Naive thymus-derived CD4-positive, alpha-beta T cell (primary cell): ENCODE measurements around the gene MED12L. TPM values are rescaled to one million over a fixed set of nuclear protein-coding genes. Genes with fewer than 3 reads are reported as not detected.

Experiments used
- ATAC-seq: fragments of 150-1000 bp; cut with Tn5 transposase; 2 replicates; pipeline ENCODE4 v1.10.0; 2021; ENCODE audit warnings: mild to moderate bottlenecking, moderate library complexity
- CTCF ChIA-PET: fragments of 350-600 bp; sonication (Branson Sonifier 250); formaldehyde crosslinking; loops from one replicate; lab custom pipeline; 2021; ENCODE audit warnings: antibody characterized with exemption; lab: Charles Lee
- POLR2A ChIA-PET: fragments of 350-600 bp; sonication (Branson Sonifier 250); formaldehyde crosslinking; loops from one replicate; lab custom pipeline; 2021; ENCODE audit warnings: antibody characterized with exemption, inconsistent platforms; lab: Charles Lee
- DNase-seq, 9 donors: peaks; one replicate each; pipeline versions ENCODE4 v3.0.0 to v3.0.0-alpha.2; 2020 to 2022; ENCODE audit warnings: mixed read lengths in 1 of 9
- H3K27ac ChIP-seq: one replicate; pipeline ENCODE4 v1.7.0; 2013; ENCODE audit warnings: mild to moderate bottlenecking, low read depth, low read length, moderate library complexity
- H3K27me3 ChIP-seq, 2 donors: one replicate each; pipeline ENCODE4 v1.7.0; 2013; ENCODE audit warnings: low read length in 2 of 2, mild to moderate bottlenecking in 2 of 2, moderate library complexity in 2 of 2; ENCODE audit not compliant: control insufficient read depth in 2 of 2, insufficient read depth in 2 of 2
- H3K36me3 ChIP-seq, 3 experiments: 1 replicate in 2 of 3; 2 replicates in 1 of 3; pipeline ENCODE4 v1.7.0; 2013; ENCODE audit warnings: low read length in 3 of 3, mild to moderate bottlenecking in 3 of 3, moderate library complexity in 1 of 3; ENCODE audit not compliant: insufficient read depth in 3 of 3, control insufficient read depth in 2 of 3
- H3K4me1 ChIP-seq, 2 donors: one replicate each; pipeline ENCODE4 v1.7.0; 2013; ENCODE audit warnings: low read length in 2 of 2, mild to moderate bottlenecking in 2 of 2, moderate library complexity in 1 of 2; ENCODE audit not compliant: control insufficient read depth in 2 of 2, insufficient read depth in 2 of 2
- H3K4me3 ChIP-seq: 2 replicates; pipeline ENCODE4 v1.7.0; 2013; ENCODE audit warnings: mild to moderate bottlenecking, low read length
- H3K9me3 ChIP-seq, 3 experiments: 1 replicate in 2 of 3; 2 replicates in 1 of 3; pipeline ENCODE4 v1.7.0; 2013; ENCODE audit warnings: low read length in 3 of 3; ENCODE audit not compliant: control insufficient read depth in 2 of 3
- H3K27ac Mint-ChIP-seq, 9 donors: one replicate each; pipeline ENCODE4 v1.8.0; 2020 to 2022; ENCODE audit warnings: mixed read lengths in 9 of 9, mild to moderate bottlenecking in 8 of 9, moderate library complexity in 5 of 9, inconsistent platforms in 2 of 9
- H3K27me3 Mint-ChIP-seq, 5 donors: one replicate each; pipeline ENCODE4 v1.8.0; 2021 to 2022; ENCODE audit warnings: mixed read lengths in 5 of 5, mild to moderate bottlenecking in 1 of 5
- H3K36me3 Mint-ChIP-seq, 5 donors: one replicate each; pipeline ENCODE4 v1.8.0; 2020 to 2022; ENCODE audit warnings: mixed read lengths in 5 of 5, mild to moderate bottlenecking in 3 of 5, inconsistent platforms in 1 of 5
- H3K4me1 Mint-ChIP-seq, 7 donors: one replicate each; pipeline ENCODE4 v1.8.0; 2020 to 2022; ENCODE audit warnings: mixed read lengths in 7 of 7, mild to moderate bottlenecking in 3 of 7, inconsistent platforms in 1 of 7
- H3K4me3 Mint-ChIP-seq, 10 donors: one replicate each; pipeline ENCODE4 v1.8.0; 2020 to 2022; ENCODE audit warnings: mild to moderate bottlenecking in 10 of 10, mixed read lengths in 10 of 10, moderate library complexity in 6 of 10, inconsistent platforms in 2 of 10
- H3K9me3 Mint-ChIP-seq, 11 donors: one replicate each; pipeline ENCODE4 v1.8.0; 2020 to 2022; ENCODE audit warnings: mixed read lengths in 11 of 11, mild to moderate bottlenecking in 4 of 11, inconsistent platforms in 1 of 11, moderate library complexity in 1 of 11
- intact Hi-C, 2 donors: fragments of 100-400 bp; cut with micrococcal nuclease; formaldehyde crosslinking; loops; one replicate each; pipeline ENCODE4 v1.15.1; 2023
- polyA plus RNA-seq, 2 donors: library from polyadenylated mRNA; unstranded; fragments of 300-500 nt; fragmentation: Illumina TruSeq; gene quantifications; one replicate each; pipeline ENCODE4 v1.2.3, GENCODE V29; 2021
- total RNA-seq, 6 experiments: library from RNA in 5 of 6; stranded (reverse) in 5 of 6; gene quantifications; 1 replicate in 5 of 6; 2 replicates in 1 of 6; pipeline ENCODE4 v1.2.3 and lab custom pipeline; 2021 to 2026

Gene MED12L
- total and polyA plus RNA-seq, 7 experiments from 2014 or later, result 0.32 to 4.9 (median 0.68) TPM; not detected in 2

DNA sequence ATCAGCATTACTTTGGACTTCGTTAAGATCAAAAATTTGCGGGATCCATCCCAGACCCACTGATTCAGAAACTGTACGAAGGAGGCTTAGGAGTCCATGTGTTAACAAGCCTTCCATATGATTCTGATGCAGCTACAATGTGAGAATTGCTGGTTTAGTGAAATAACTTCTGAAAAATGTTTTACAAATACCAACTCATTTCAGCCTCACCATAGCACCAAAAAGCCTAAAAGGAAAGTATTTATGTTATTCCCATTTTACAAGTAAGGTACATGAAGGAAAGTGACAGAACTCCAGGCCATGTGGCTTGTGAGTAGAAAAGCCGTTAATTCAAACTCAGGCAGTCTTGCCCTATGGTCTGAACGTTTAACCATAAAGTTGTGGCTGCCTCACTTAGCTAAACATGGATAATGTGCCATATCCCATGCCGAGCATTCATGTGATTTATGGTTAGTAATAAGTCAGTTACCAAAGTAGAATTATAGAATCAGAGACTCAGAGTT, 376.9 kb downstream of the MED12L start:
- Histone ChIP-seq H3K4me1 (no peaks in the 10 kb centered on the region), H3K27ac (no peak overlapping the region), H3K27me3 (no peaks in the 10 kb centered on the region), H3K4me3 (no peak overlapping the region), H3K9me3 (no peaks in the 10 kb centered on the region), H3K36me3 (no peaks in the 10 kb centered on the region)
- peaks cover 0 to 2% (median 0%) of the 10 kb centered on the region in 11 donors for H3K9me3 Mint-ChIP-seq
- ChIA-PET CTCF (interaction anchor here (0.6 to 1.1 kb wide), 2 partner anchors 21 to 1223 kb away, joined by 3 to 4 read pairs; no protein-coding TSS in a partner anchor), POLR2A (no interaction called here)
- intact Hi-C loops, result loop anchor here in 1 of 2 donors (10.0 kb wide), 1 partner anchor 1062 kb away; no protein-coding TSS in a partner anchor
- peaks cover 25 to 47% (median 46%) of the 10 kb centered on the region in 5 donors for H3K27me3 Mint-ChIP-seq
- H3K27ac Mint-ChIP-seq, result no peak overlapping the region
- ATAC-seq, result no peak
- no peaks in the 10 kb centered on the region for H3K36me3 Mint-ChIP-seq
- no peak overlapping the region for H3K4me3 Mint-ChIP-seq
- DNase-seq, result no peak
- H3K4me1 Mint-ChIP-seq, result peaks cover 0 to 8% (median 3%) of the 10 kb centered on the region in 7 donors

DNA sequence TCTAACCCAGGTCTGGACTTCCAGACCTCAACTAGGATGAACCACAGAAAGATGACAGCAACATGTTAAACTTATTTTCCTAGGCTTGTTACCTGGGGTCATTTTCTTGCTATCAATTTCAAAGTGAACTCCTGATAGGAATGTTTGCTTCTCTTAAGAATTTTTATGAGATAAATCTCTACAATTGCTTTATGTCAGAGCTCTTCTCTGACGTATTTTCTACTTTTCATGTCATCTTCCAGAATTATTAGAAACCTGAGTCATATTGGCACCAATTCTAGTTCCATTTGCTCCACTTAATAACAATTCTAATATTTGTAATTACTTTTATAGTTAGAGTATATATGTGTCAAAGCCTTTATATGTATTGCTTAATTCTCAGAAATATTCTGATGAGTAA, 377.5 kb downstream of the MED12L start:
- POLR2A ChIA-PET, result no interaction called here
- CTCF ChIA-PET, result interaction anchor here (0.6 kb wide), 1 partner anchor 1224 kb away, joined by 3 read pairs; no protein-coding TSS in a partner anchor
- intact Hi-C loops, result loop anchor here in 1 of 2 donors (10.0 kb wide), 1 partner anchor 1062 kb away; no protein-coding TSS in a partner anchor

DNA sequence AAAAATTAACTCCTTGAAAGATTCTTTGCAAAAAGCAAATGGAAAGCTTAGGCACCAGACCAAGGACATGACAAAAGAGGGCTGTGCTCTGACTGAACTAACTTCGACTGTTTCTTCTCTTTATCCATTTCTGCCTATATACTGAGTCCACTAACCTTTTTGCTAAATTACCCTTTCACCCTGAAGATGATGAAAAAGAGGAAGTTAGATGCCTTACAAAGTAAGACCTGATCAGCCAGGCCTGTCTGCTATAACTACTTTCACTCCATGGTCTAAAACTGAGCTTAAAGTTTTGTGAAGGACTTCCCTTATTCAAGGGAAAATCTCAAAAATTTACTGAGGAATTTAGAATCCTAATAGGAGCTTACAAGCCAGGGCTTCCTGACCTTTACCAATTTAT, 381.6 kb downstream of the MED12L start:
- Mint-ChIP-seq H3K27ac (no peak overlapping the region), H3K4me3 (no peak overlapping the region), H3K9me3 (peaks cover 0 to 1% (median 0%) of the 10 kb centered on the region in 11 donors), H3K4me1 (peaks cover 0 to under 1% (median 0%) of the 10 kb centered on the region in 7 donors), H3K36me3 (no peaks in the 10 kb centered on the region), H3K27me3 (peaks cover 13 to 24% (median 15%) of the 10 kb centered on the region in 5 donors)
- Histone ChIP-seq H3K4me1 (no peaks in the 10 kb centered on the region), H3K4me3 (no peak overlapping the region), H3K27me3 (no peaks in the 10 kb centered on the region), H3K27ac (no peak overlapping the region), H3K36me3 (no peaks in the 10 kb centered on the region), H3K9me3 (no peaks in the 10 kb centered on the region)
- intact Hi-C loops, result loop anchor here in 1 of 2 donors (10.0 kb wide), 1 partner anchor 1058 kb away; no protein-coding TSS in a partner anchor
- ChIA-PET POLR2A (no interaction called here), CTCF (interaction anchor here (0.6 to 1.7 kb wide), 5 partner anchors 14 to 1056 kb away, joined by 3 to 4 read pairs (median 4); no protein-coding TSS in a partner anchor)
- no peak for ATAC-seq
- DNase-seq, result no peak

More for the DNA sequence above, 377.5 kb downstream of the MED12L start:
- no peak for DNase-seq
- H3K4me1 Mint-ChIP-seq, result peaks cover 0 to 8% (median 3%) of the 10 kb centered on the region in 7 donors
- no peaks in the 10 kb centered on the region for H3K36me3 ChIP-seq
- no peaks in the 10 kb centered on the region for H3K36me3 Mint-ChIP-seq
- H3K27ac Mint-ChIP-seq, result no peak overlapping the region
- peaks cover 0 to 2% (median 0%) of the 10 kb centered on the region in 11 donors for H3K9me3 Mint-ChIP-seq
- no peaks in the 10 kb centered on the region for H3K27me3 ChIP-seq
- H3K4me3 ChIP-seq, result no peak overlapping the region
- H3K27ac ChIP-seq, result no peak overlapping the region
- peaks cover 25 to 47% (median 44%) of the 10 kb centered on the region in 5 donors for H3K27me3 Mint-ChIP-seq
- ATAC-seq, result no peak
- H3K4me1 ChIP-seq, result no peaks in the 10 kb centered on the region
- no peaks in the 10 kb centered on the region for H3K9me3 ChIP-seq
- H3K4me3 Mint-ChIP-seq, result no peak overlapping the region

DNA sequence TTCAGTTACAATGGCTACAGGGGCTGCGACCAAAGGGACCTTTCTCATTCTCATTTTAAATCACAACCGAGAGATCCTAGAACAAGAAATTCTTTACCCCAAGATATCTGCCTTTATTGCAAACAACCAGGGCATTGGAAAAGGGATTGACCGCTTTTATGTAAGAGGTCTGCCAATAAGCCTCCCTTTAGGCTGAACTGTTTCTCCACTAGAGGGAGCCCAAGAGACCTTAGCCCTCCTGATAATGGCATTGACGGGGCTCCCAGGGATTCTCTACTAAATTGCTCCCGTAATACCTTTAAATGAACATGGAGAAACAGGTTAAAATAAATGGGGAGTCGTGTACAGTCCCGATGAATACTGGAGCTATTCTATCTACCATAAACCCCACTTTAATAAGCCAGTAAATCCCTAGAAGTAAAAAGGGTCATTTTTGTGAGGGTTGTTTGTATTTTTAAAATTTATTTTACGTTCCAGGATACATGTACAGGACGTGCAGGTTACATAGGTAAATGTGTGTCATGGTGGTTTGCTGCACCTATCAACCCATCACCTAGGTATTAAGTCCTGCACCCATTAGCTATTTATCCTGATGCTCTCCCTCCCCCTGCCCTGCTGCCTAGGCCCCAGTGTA, 382.9 kb downstream of the MED12L start:
- no peaks in the 10 kb centered on the region for H3K4me1 Mint-ChIP-seq
- peaks cover 0 to 1% (median 0%) of the 10 kb centered on the region in 11 donors for H3K9me3 Mint-ChIP-seq
- peaks cover 10 to 22% (median 12%) of the 10 kb centered on the region in 5 donors for H3K27me3 Mint-ChIP-seq
- no peak overlapping the region for H3K27ac ChIP-seq
- intact Hi-C loops, result loop anchor here (1.0 to 10.0 kb wide), 6 partner anchors 242 to 1106 kb away; no protein-coding TSS in a partner anchor
- H3K27me3 ChIP-seq, result no peaks in the 10 kb centered on the region
- H3K36me3 ChIP-seq, result no peaks in the 10 kb centered on the region
- no peak overlapping the region for H3K27ac Mint-ChIP-seq
- no peaks in the 10 kb centered on the region for H3K36me3 Mint-ChIP-seq
- no peak overlapping the region for H3K4me3 ChIP-seq
- H3K4me3 Mint-ChIP-seq, result no peak overlapping the region
- peak; percentile 67 for ATAC-seq
- CTCF ChIA-PET, result interaction anchor here (0.7 to 1.7 kb wide), 5 partner anchors 12 to 1176 kb away, joined by 3 to 5 read pairs (median 4); no protein-coding TSS in a partner anchor
- POLR2A ChIA-PET, result no interaction called here
- no peaks in the 10 kb centered on the region for H3K9me3 ChIP-seq
- H3K4me1 ChIP-seq, result no peaks in the 10 kb centered on the region
- DNase-seq, result peak in 7 of 9 donors; percentile 14 to 64 (median 31)

DNA sequence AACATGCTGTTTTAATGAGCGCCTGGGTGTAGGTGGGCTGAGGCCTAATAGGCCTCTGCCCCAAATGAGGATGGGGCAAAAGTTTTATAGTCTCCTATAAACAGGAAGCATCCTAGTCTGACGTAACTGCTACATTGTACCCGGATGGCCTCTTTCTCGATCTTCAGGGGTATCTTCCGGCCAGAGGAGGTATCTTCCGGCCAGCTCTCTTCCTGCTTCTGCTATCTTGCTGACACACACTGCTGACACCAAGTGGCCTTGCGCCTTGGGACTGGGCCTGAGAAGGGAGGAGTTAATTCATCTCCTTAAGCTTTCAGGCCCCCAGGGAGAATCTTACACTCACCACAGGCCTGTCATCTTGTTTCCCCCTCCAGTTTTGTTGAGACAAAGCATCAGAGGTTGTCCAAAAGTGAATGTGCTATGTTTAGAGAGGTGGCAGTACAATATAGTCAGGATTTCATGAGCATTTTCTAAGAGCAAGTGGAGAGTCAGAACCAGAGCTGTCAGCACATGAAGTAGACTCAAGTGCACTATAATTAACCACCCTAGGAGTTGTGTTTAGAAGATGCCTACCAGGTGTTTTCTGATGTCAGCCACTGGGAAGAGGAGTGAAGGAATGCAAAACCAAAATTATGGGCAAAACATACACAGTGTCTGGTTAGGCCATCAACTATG, 391.0 kb downstream of the MED12L start:
- no peak overlapping the region for H3K4me3 ChIP-seq
- H3K27me3 Mint-ChIP-seq, result peaks cover 4 to 30% (median 13%) of the 10 kb centered on the region in 5 donors
- H3K4me1 Mint-ChIP-seq, result no peaks in the 10 kb centered on the region
- DNase-seq (no peak), ATAC-seq (no peak)
- H3K27me3 ChIP-seq, result no peaks in the 10 kb centered on the region
- H3K9me3 Mint-ChIP-seq, result peaks cover 0 to 6% (median 0%) of the 10 kb centered on the region in 11 donors
- intact Hi-C loops, result no loop called here
- no peak overlapping the region for H3K27ac ChIP-seq
- H3K9me3 ChIP-seq, result no peaks in the 10 kb centered on the region
- ChIA-PET CTCF (no interaction called here), POLR2A (no interaction called here)
- H3K4me3 Mint-ChIP-seq, result no peak overlapping the region
- no peaks in the 10 kb centered on the region for H3K36me3 ChIP-seq
- no peaks in the 10 kb centered on the region for H3K36me3 Mint-ChIP-seq
- no peak overlapping the region for H3K27ac Mint-ChIP-seq
- H3K4me1 ChIP-seq, result no peaks in the 10 kb centered on the region

DNA sequence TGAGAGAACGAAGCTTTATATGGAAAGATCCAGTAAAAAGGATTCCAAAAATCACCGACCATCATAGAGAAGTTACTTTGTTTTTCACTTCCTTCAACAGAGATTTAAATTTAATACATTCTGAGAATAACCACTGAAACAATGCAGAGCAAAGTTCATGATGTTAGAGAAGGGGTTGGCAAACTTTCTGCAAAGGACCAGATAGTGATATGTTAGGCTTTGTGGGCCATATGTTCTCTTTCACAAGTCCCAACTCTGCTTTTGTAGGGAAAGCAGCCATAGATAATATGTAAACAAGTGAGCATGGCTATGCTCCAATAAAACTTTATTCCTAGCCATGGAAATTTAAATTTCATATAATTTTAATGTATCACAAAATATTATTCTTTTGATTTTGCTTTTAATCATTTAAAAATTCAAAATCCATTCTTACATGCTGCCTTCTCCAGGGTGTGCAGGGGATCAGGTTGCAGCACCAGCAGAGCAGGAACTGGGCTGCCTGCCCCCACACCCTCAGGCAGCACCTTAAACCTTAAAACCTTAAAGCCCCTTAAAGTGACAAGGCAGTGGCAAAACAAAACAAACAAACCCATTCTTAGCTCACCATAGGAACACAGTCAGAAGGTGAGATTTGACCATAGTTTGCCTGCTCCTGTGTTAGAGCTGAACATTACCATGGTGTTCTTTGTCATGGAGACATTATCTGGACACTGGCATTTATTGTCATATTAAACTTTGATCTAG, 392.3 kb downstream of the MED12L start:
- no peak overlapping the region for H3K4me3 Mint-ChIP-seq
- H3K27ac Mint-ChIP-seq, result no peak overlapping the region
- peaks cover 3 to 19% (median 11%) of the 10 kb centered on the region in 11 donors for H3K9me3 Mint-ChIP-seq
- H3K36me3 ChIP-seq, result no peaks in the 10 kb centered on the region
- POLR2A ChIA-PET, result no interaction called here
- no peaks in the 10 kb centered on the region for H3K4me1 ChIP-seq
- DNase-seq (no peak), ATAC-seq (no peak)
- H3K4me3 ChIP-seq, result no peak overlapping the region
- H3K27me3 ChIP-seq, result no peaks in the 10 kb centered on the region
- CTCF ChIA-PET, result interaction anchor here (0.7 kb wide), 1 partner anchor 428 kb away, joined by 3 read pairs; no protein-coding TSS in a partner anchor
- intact Hi-C loops, result no loop called here
- no peak overlapping the region for H3K27ac ChIP-seq
- peaks cover 0 to 6% (median 5%) of the 10 kb centered on the region in 5 donors for H3K36me3 Mint-ChIP-seq
- no peaks in the 10 kb centered on the region for H3K4me1 Mint-ChIP-seq
- peaks cover 0 to 10% (median 0%) of the 10 kb centered on the region in 3 experiments for H3K9me3 ChIP-seq
- peaks cover 6 to 38% (median 20%) of the 10 kb centered on the region in 5 donors for H3K27me3 Mint-ChIP-seq
